Keratinocyte (primary cell): ENCODE results near the gene SLC16A7. TPM values are rescaled to one million over a fixed set of nuclear protein-coding genes. Genes with fewer than 3 reads are reported as not detected.

Source experiments
- DNase-seq: peaks from one replicate; pipeline ENCODE4 v3.0.0-alpha.2; 2011; ENCODE audit warnings: low read depth, missing footprints, low spot score
- FAIRE-seq: peaks from 2 replicates; lab custom pipeline; 2011; peaks lifted over from hg19 to GRCh38; lab: Jason Lieb, UNC
- H2AFZ ChIP-seq: 2 replicates; pipeline ENCODE4 v1.6.0; 2012; ENCODE audit warnings: low read length, control low read depth, inconsistent platforms; ENCODE audit not compliant: control insufficient read depth
- H3K27ac ChIP-seq: 2 replicates; pipeline ENCODE4 v1.5.1; 2011; ENCODE audit warnings: low read length; ENCODE audit not compliant: control insufficient read depth, insufficient read depth
- H3K27me3 ChIP-seq: 3 replicates; pipeline ENCODE4 v1.6.0; 2011; ENCODE audit warnings: low read length; ENCODE audit not compliant: control insufficient read depth, insufficient read depth; ENCODE audit errors: extremely low read depth
- H3K36me3 ChIP-seq, 2 experiments: 2 replicates in 1 of 2; 3 replicates in 1 of 2; pipeline ENCODE4 v1.5.1; 2011; ENCODE audit warnings: low read length in 2 of 2, mild to moderate bottlenecking in 1 of 2; ENCODE audit not compliant: control insufficient read depth in 2 of 2, insufficient read depth in 2 of 2; ENCODE audit errors: extremely low read depth in 1 of 2
- H3K4me1 ChIP-seq: 3 replicates; pipeline ENCODE4 v1.5.1; 2011; ENCODE audit warnings: low read length; ENCODE audit not compliant: control insufficient read depth, insufficient read depth; ENCODE audit errors: extremely low read depth
- H3K4me2 ChIP-seq: 3 replicates; pipeline ENCODE4 v1.6.0; 2011; ENCODE audit warnings: low read depth, low read length; ENCODE audit not compliant: control insufficient read depth, insufficient read depth; ENCODE audit errors: extremely low read depth
- H3K4me3 ChIP-seq, 3 experiments: fragments of 200-600 bp in 1 of 3; sonication (generic) in 1 of 3; 2 replicates in 2 of 3; 3 replicates in 1 of 3; pipeline ENCODE4 v1.5.1; 2011 to 2016; ENCODE audit warnings: low read length in 3 of 3, mild to moderate bottlenecking in 3 of 3, control low read depth in 2 of 3, inconsistent platforms in 1 of 3, low read depth in 1 of 3, mixed read lengths in 1 of 3, mixed run types in 1 of 3, moderate library complexity in 1 of 3; ENCODE audit not compliant: control insufficient read depth in 2 of 3, insufficient read depth in 2 of 3; ENCODE audit errors: extremely low read depth in 1 of 3
- H3K79me2 ChIP-seq: 2 replicates; pipeline ENCODE4 v1.6.0; 2012; ENCODE audit warnings: low read length; ENCODE audit not compliant: control insufficient read depth, insufficient read depth
- H3K9ac ChIP-seq: 3 replicates; pipeline ENCODE4 v1.6.0; 2011; ENCODE audit warnings: low read length; ENCODE audit not compliant: control insufficient read depth, insufficient read depth; ENCODE audit errors: extremely low read depth
- H3K9me1 ChIP-seq: 3 replicates; pipeline ENCODE4 v1.6.0; 2011; ENCODE audit warnings: low read length; ENCODE audit not compliant: control insufficient read depth, insufficient read depth; ENCODE audit errors: extremely low read depth
- H3K9me3 ChIP-seq: 2 replicates; pipeline ENCODE4 v1.5.1; 2012; ENCODE audit warnings: low read depth, low read length; ENCODE audit not compliant: control insufficient read depth
- H4K20me1 ChIP-seq: 3 replicates; pipeline ENCODE4 v1.6.0; 2011; ENCODE audit warnings: low read length; ENCODE audit not compliant: control insufficient read depth, insufficient read depth; ENCODE audit errors: extremely low read depth
- CTCF ChIP-seq, 3 experiments: IDR thresholded peaks in 1 of 3; conservative IDR thresholded peaks in 1 of 3; optimal IDR thresholded peaks in 1 of 3; 2 replicates in 2 of 3; 3 replicates in 1 of 3; pipeline versions ENCODE3 to v1.5.1; 2011; ENCODE audit warnings: low read length in 3 of 3, mild to moderate bottlenecking in 3 of 3, moderate library complexity in 2 of 3, control low read depth in 1 of 3, inconsistent platforms in 1 of 3; ENCODE audit not compliant: insufficient read depth in 2 of 3; ENCODE audit errors: extremely low read depth in 1 of 3
- EZH2 ChIP-seq: IDR thresholded peaks from one replicate; pipeline ENCODE4 v1.6.1; 2012; ENCODE audit warnings: inconsistent platforms, mild to moderate bottlenecking, low read length, moderate library complexity
- dilution Hi-C: fragments of 300-500 bp; cut with MboI; formaldehyde crosslinking; loops from one replicate; pipeline ENCODE4 v1.7.0; 2020; ENCODE audit warnings: low sequenced_read_pairs; ENCODE audit not compliant: extremely low pct_ligation_motif_present
- polyA plus RNA-seq, 5 experiments: library from polyadenylated mRNA; depleted of rRNA in 3 of 5; stranded (reverse) in 3 of 5; stranded (forward) in 1 of 5; unstranded in 1 of 5; fragments of >200 nt; gene quantifications; 1 replicate in 1 of 5; 2 replicates in 3 of 5; 3 replicates in 1 of 5; pipeline versions ENCODE4 v1.2.1 to v1.2.3, GENCODE V29; 2011 to 2012; ENCODE audit warnings: missing spikeins in 2 of 5, low read depth in 1 of 5, low replicate concordance in 1 of 5

SLC16A7 gene
- polyA plus RNA-seq, 1 donor (not counting 4 experiments of a cell fraction or from before 2014, with no cell fraction given), result 0.87 TPM

GRCh38 chr12:59734371-59734770, 138.5 kb downstream of the SLC16A7 start:
- Histone ChIP-seq H3K4me2 (no peak overlapping the region), H3K36me3 (no peaks in the 10 kb centered on the region), H3K4me1 (no peaks in the 10 kb centered on the region), H2AFZ (no peak overlapping the region), H3K9me1 (no peaks in the 10 kb centered on the region), H3K9me3 (no peaks in the 10 kb centered on the region), H3K27ac (no peak overlapping the region), H3K79me2 (no peaks in the 10 kb centered on the region), H3K9ac (no peak overlapping the region), H3K4me3 (no peak overlapping the region), H3K27me3 (no peaks in the 10 kb centered on the region), H4K20me1 (no peaks in the 10 kb centered on the region)
- no peak for FAIRE-seq
- TF ChIP-seq CTCF (optimal IDR thresholded peaks at IDR 0.05 in 1 of 3, IDR thresholded peaks at IDR 0.05 in 1 of 3, conservative IDR thresholded peaks at IDR 0.05 in 1 of 3; ENCODE audit: extremely low read depth in 1 of 3, insufficient read depth in 2 of 3, low read length in 3 of 3) (no peak), EZH2 (no peak)
- dilution Hi-C loops, result no loop called here
- no peak for DNase-seq

GRCh38 chr12:59735231-59735630, 139.4 kb downstream of the SLC16A7 start:
- dilution Hi-C loops, result no loop called here
- Histone ChIP-seq H3K79me2 (no peaks in the 10 kb centered on the region), H3K4me2 (no peak overlapping the region), H3K27me3 (no peaks in the 10 kb centered on the region), H3K9ac (no peak overlapping the region), H2AFZ (no peak overlapping the region), H3K36me3 (no peaks in the 10 kb centered on the region), H3K27ac (no peak overlapping the region), H3K9me1 (no peaks in the 10 kb centered on the region), H3K9me3 (no peaks in the 10 kb centered on the region), H4K20me1 (no peaks in the 10 kb centered on the region), H3K4me1 (no peaks in the 10 kb centered on the region), H3K4me3 (no peak overlapping the region)
- FAIRE-seq (no peak), DNase-seq (no peak)
- TF ChIP-seq CTCF (optimal IDR thresholded peaks at IDR 0.05 in 1 of 3, IDR thresholded peaks at IDR 0.05 in 1 of 3, conservative IDR thresholded peaks at IDR 0.05 in 1 of 3; ENCODE audit: extremely low read depth in 1 of 3, insufficient read depth in 2 of 3, low read length in 3 of 3), result no peak
